Endothelial cell of umbilical vein (primary cell): ENCODE measurements around the gene C22orf23. TPM values are rescaled to one million over a fixed set of nuclear protein-coding genes. Genes with fewer than 3 reads are reported as not detected.

Experiments used
- BruUV-seq: library from RNA; stranded (reverse); fragments of 400-500 nt; replicated peaks from 2 replicates; lab custom pipeline; 2021; lab: Mats Ljungman, UMichigan
- CTCF ChIA-PET: fragments of 300-600, 350-600 bp; sonication (Branson Sonifier 250); formaldehyde crosslinking; loops from one replicate; lab custom pipeline; 2021; ENCODE audit warnings: antibody characterized with exemption, inconsistent platforms; lab: Charles Lee
- POLR2A ChIA-PET: fragments of 300-600, 350-600 bp; sonication (Branson Sonifier 250); formaldehyde crosslinking; loops from one replicate; lab custom pipeline; 2021; ENCODE audit warnings: antibody characterized with exemption, inconsistent platforms; lab: Charles Lee
- DNase-seq: peaks from one replicate; pipeline ENCODE4 v3.0.0-alpha.2; 2011; ENCODE audit warnings: low read depth, low spot score
- FAIRE-seq: peaks from 2 replicates; lab custom pipeline; 2011; peaks lifted over from hg19 to GRCh38; lab: Jason Lieb, UNC
- H2AFZ ChIP-seq: 2 replicates; pipeline ENCODE4 v1.6.0; 2012; ENCODE audit warnings: low read depth, low read length, control low read depth, inconsistent platforms
- H3K27ac ChIP-seq: 2 replicates; pipeline ENCODE4 v1.5.1; 2011; ENCODE audit warnings: low read depth, mild to moderate bottlenecking, control low read depth, low read length, moderate library complexity; ENCODE audit not compliant: insufficient read depth
- H3K27me3 ChIP-seq, 2 experiments: 2 replicates each; pipeline versions ENCODE4 v1.6.0 to v1.6.1; 2011; ENCODE audit warnings: low read length in 2 of 2, mixed read lengths in 1 of 2; ENCODE audit not compliant: control insufficient read depth in 2 of 2, insufficient read depth in 2 of 2
- H3K36me3 ChIP-seq, 2 experiments: 2 replicates in 1 of 2; 3 replicates in 1 of 2; pipeline ENCODE4 v1.5.1; 2011; ENCODE audit warnings: low read length in 2 of 2, mild to moderate bottlenecking in 1 of 2, moderate library complexity in 1 of 2; ENCODE audit not compliant: control insufficient read depth in 2 of 2, insufficient read depth in 2 of 2; ENCODE audit errors: extremely low read depth in 1 of 2
- H3K4me1 ChIP-seq: 3 replicates; pipeline ENCODE4 v1.5.1; 2011; ENCODE audit warnings: mild to moderate bottlenecking, low read length; ENCODE audit not compliant: control insufficient read depth, insufficient read depth; ENCODE audit errors: extremely low read depth
- H3K4me2 ChIP-seq: 2 replicates; pipeline ENCODE4 v1.6.1; 2011; ENCODE audit warnings: low read length, control low read depth, mixed read lengths; ENCODE audit not compliant: insufficient read depth
- H3K4me3 ChIP-seq, 3 experiments: fragments of 200-600 bp in 1 of 3; sonication (generic), shearing (Covaris generic) in 1 of 3; replicated peaks in 1 of 3; 2 replicates each; pipeline ENCODE4 v1.5.1; 2011 to 2016; ENCODE audit warnings: control low read depth in 3 of 3, low read length in 3 of 3, mild to moderate bottlenecking in 2 of 3, inconsistent platforms in 1 of 3, low read depth in 1 of 3, moderate library complexity in 1 of 3; ENCODE audit not compliant: insufficient read depth in 1 of 3
- H3K79me2 ChIP-seq: 2 replicates; pipeline ENCODE4 v1.6.0; 2012; ENCODE audit warnings: low read length, inconsistent platforms; ENCODE audit not compliant: control insufficient read depth, insufficient read depth
- H3K9ac ChIP-seq: replicated peaks from 2 replicates; pipeline ENCODE3; 2011; ENCODE audit warnings: low read length, control low read depth; ENCODE audit not compliant: insufficient read depth; ENCODE audit errors: extremely low read depth
- H3K9me1 ChIP-seq: replicated peaks from 3 replicates; pipeline ENCODE4 v1.6.0; 2011; ENCODE audit warnings: mild to moderate bottlenecking, low read length; ENCODE audit not compliant: control insufficient read depth, insufficient read depth; ENCODE audit errors: extremely low read depth
- H3K9me3 ChIP-seq: replicated peaks from 2 replicates; pipeline ENCODE4 v1.5.1; 2012; ENCODE audit warnings: low read length, inconsistent platforms; ENCODE audit not compliant: control insufficient read depth, insufficient read depth
- H4K20me1 ChIP-seq: replicated peaks from 2 replicates; pipeline ENCODE3; 2011; ENCODE audit warnings: mild to moderate bottlenecking, low read length; ENCODE audit not compliant: control insufficient read depth, insufficient read depth; ENCODE audit errors: extremely low read depth
- EZH2 ChIP-seq: IDR thresholded peaks from 2 replicates; pipeline ENCODE4 v1.6.1; 2012; ENCODE audit warnings: borderline replicate concordance, low read depth, mild to moderate bottlenecking, moderate library complexity, low read length, inconsistent platforms; ENCODE audit not compliant: severe bottlenecking
- FOS ChIP-seq: IDR thresholded peaks from 2 replicates; pipeline ENCODE4 v1.6.1; 2011; ENCODE audit warnings: mild to moderate bottlenecking, low read length, moderate library complexity, borderline replicate concordance; ENCODE audit not compliant: insufficient read depth
- GATA2 ChIP-seq: IDR thresholded peaks from 2 replicates; pipeline ENCODE4 v1.7.0; 2011; ENCODE audit warnings: low read depth, mild to moderate bottlenecking, moderate library complexity, mixed read lengths, low read length; ENCODE audit not compliant: insufficient read length, insufficient read depth
- JUN ChIP-seq: IDR thresholded peaks from 2 replicates; pipeline ENCODE4 v1.6.1; 2011; ENCODE audit warnings: borderline replicate concordance, low read depth; ENCODE audit not compliant: insufficient read length, insufficient read depth
- MAX ChIP-seq: IDR thresholded peaks from 2 replicates; pipeline ENCODE4 v1.6.1; 2011; ENCODE audit not compliant: insufficient read depth, insufficient read length
- MYC ChIP-seq: IDR thresholded peaks from one replicate; pipeline ENCODE4 v1.6.1; 2011; ENCODE audit warnings: mild to moderate bottlenecking, low read depth, low read length
- POLR2A ChIP-seq: IDR thresholded peaks from 2 replicates; pipeline ENCODE4 v1.6.1; 2012; ENCODE audit warnings: low read depth, mild to moderate bottlenecking, control low read depth, low read length
- POLR2AphosphoS5 ChIP-seq: IDR thresholded peaks from 2 replicates; pipeline ENCODE4 v1.6.1; 2012; ENCODE audit warnings: low read depth, mild to moderate bottlenecking, control low read depth, low read length, moderate library complexity; ENCODE audit not compliant: insufficient read depth
- dilution Hi-C: fragments of 300-500 bp; cut with MboI; formaldehyde crosslinking; loops from one replicate; pipeline ENCODE4 v1.15.0; 2019; ENCODE audit warnings: low sequenced_read_pairs; ENCODE audit not compliant: extremely low pct_ligation_motif_present
- intact Hi-C: fragments of 100-400 bp; cut with micrococcal nuclease; formaldehyde crosslinking; loops from one replicate; pipeline ENCODE4 v1.10.0; 2022
- polyA plus RNA-seq, 4 experiments: library from polyadenylated mRNA; depleted of rRNA in 3 of 4; stranded (reverse) in 3 of 4; unstranded in 1 of 4; fragments of >200 nt; gene quantifications; 2 replicates each; pipeline versions ENCODE4 v1.2.1 to v1.2.3, GENCODE V29; 2011 to 2012; ENCODE audit warnings: missing spikeins in 1 of 4
- total RNA-seq: library from RNA; stranded (reverse); gene quantifications from 2 replicates; pipeline ENCODE4 v1.2.3, GENCODE V29; 2021
- TF ChIP-seq, protein P1 (sequence below), 2 donors: IDR thresholded peaks; 1 replicate in 1 of 2; 2 replicates in 1 of 2; pipeline ENCODE4 v1.5.1; 2011; ENCODE audit warnings: low read length in 2 of 2, mild to moderate bottlenecking in 2 of 2, moderate library complexity in 2 of 2, control low read depth in 1 of 2, inconsistent platforms in 1 of 2, low read depth in 1 of 2; ENCODE audit not compliant: insufficient read depth in 1 of 2; ENCODE audit errors: extremely low read depth in 1 of 2

Gene C22orf23
- total and polyA plus RNA-seq, 2 donors (not counting 3 experiments of a cell fraction or from before 2014, with no cell fraction given), result 0.23 to 0.44 TPM

GRCh38 chr22:37942133-37942532 is 11.3 kb downstream of the C22orf23 start:
- Histone ChIP-seq H2AFZ (no peak overlapping the region), H3K4me3 (no peak overlapping the region), H3K4me2 (no peak overlapping the region), H3K27me3 (no peaks in the 10 kb centered on the region), H3K9me1 (no peaks in the 10 kb centered on the region), H3K27ac (no peak overlapping the region), H4K20me1 (no peaks in the 10 kb centered on the region), H3K79me2 (no peaks in the 10 kb centered on the region), H3K4me1 (peaks cover 5% of the 10 kb centered on the region), H3K9ac (no peak overlapping the region), H3K9me3 (no peaks in the 10 kb centered on the region), H3K36me3 (peaks cover 9 to 28% of the 10 kb centered on the region in 2 experiments)
- intact Hi-C loops (no loop called here), dilution Hi-C loops (no loop called here)
- DNase-seq (no peak), FAIRE-seq (no peak)
- CTCF ChIA-PET, result interaction anchor here (1.0 kb wide), 1 partner anchor 51 kb away, joined by 3 read pairs; no protein-coding TSS in a partner anchor
- BruUV-seq, result no TSS peak
- POLR2A ChIA-PET, result interaction anchor here (0.7 kb wide), 1 partner anchor 1926 kb away, joined by 3 read pairs; no protein-coding TSS in a partner anchor
- TF ChIP-seq, protein P1, sequence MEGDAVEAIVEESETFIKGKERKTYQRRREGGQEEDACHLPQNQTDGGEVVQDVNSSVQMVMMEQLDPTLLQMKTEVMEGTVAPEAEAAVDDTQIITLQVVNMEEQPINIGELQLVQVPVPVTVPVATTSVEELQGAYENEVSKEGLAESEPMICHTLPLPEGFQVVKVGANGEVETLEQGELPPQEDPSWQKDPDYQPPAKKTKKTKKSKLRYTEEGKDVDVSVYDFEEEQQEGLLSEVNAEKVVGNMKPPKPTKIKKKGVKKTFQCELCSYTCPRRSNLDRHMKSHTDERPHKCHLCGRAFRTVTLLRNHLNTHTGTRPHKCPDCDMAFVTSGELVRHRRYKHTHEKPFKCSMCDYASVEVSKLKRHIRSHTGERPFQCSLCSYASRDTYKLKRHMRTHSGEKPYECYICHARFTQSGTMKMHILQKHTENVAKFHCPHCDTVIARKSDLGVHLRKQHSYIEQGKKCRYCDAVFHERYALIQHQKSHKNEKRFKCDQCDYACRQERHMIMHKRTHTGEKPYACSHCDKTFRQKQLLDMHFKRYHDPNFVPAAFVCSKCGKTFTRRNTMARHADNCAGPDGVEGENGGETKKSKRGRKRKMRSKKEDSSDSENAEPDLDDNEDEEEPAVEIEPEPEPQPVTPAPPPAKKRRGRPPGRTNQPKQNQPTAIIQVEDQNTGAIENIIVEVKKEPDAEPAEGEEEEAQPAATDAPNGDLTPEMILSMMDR (IDR thresholded peaks at IDR 0.05; ENCODE audit: extremely low read depth in 1 of 2, insufficient read depth in 1 of 2, low read depth in 1 of 2, low read length in 2 of 2), result no peak
- TF ChIP-seq POLR2AphosphoS5 (no peak), POLR2A (no peak), FOS (no peak), MAX (no peak), JUN (no peak), GATA2 (no peak), MYC (no peak), EZH2 (no peak)
